ENCODE results near the gene CD99.

The CD99 gene

GRCh38 chrX:2708592-2709188 lies 17.6 kb downstream of the CD99 start:
- TF ChIP-seq CTCF (IDR thresholded peaks at IDR 0.05): no peak
- no peak overlapping the region for H3K4me3 ChIP-seq
- H3K4me1 ChIP-seq: peaks cover 0 to 81% (median 43%) of the 10 kb centered on the region in 4 donors
- H3K9me3 ChIP-seq: no peaks in the 10 kb centered on the region
- no peak for DNase-seq
- H3K27ac ChIP-seq: no peak overlapping the region
- H3K36me3 ChIP-seq: peaks cover 4 to 21% (median 12%) of the 10 kb centered on the region in 3 donors
- no peaks in the 10 kb centered on the region for H3K27me3 ChIP-seq
- intact Hi-C loops (cut with DNase I; ENCODE audit: low total_unique reads): no loop called here

GRCh38 chrX:2709556-2709955 lies 18.5 kb downstream of the CD99 start:
- H3K9me3 ChIP-seq: no peaks in the 10 kb centered on the region
- TF ChIP-seq CTCF (IDR thresholded peaks at IDR 0.05): no peak
- DNase-seq: no peak

GRCh38 chrX:2710041-2710840 lies 19.1 kb downstream of the CD99 start:
- Histone ChIP-seq H3K27me3 (no peaks in the 10 kb centered on the region), H3K9me3 (no peaks in the 10 kb centered on the region), H3K4me1 (peaks cover 0 to 68% (median 29%) of the 10 kb centered on the region in 4 donors), H3K36me3 (peaks cover 13 to 28% (median 21%) of the 10 kb centered on the region in 3 donors), H3K27ac (peak overlapping the region in 1 of 2 donors; percentile 6), H3K4me3 (peak overlapping the region in 1 of 2 donors; percentile 8)
- no peak for TF ChIP-seq CTCF (IDR thresholded peaks at IDR 0.05)
- intact Hi-C loops (cut with DNase I; ENCODE audit: low total_unique reads): no loop called here
- peak in 1 of 2 donors; percentile 42 for DNase-seq

More at GRCh38 chrX:2709556-2709955, 18.5 kb downstream of the CD99 start:
- H3K4me3 ChIP-seq: peak overlapping the region in 1 of 2 donors; percentile 8
- H3K36me3 ChIP-seq: peaks cover 6 to 23% (median 14%) of the 10 kb centered on the region in 3 donors
- intact Hi-C loops (cut with DNase I; ENCODE audit: low total_unique reads): no loop called here
- peaks cover 0 to 75% (median 36%) of the 10 kb centered on the region in 4 donors for H3K4me1 ChIP-seq
- peak overlapping the region in 1 of 2 donors; percentile 6 for H3K27ac ChIP-seq
- H3K27me3 ChIP-seq: no peaks in the 10 kb centered on the region

- Histone ChIP-seq H3K36me3 (peaks cover 24 to 40% (median 33%) of the 10 kb centered on the region in 3 donors), H3K27ac (no peak overlapping the region), H3K4me1 (peaks cover 0 to 56% (median 26%) of the 10 kb centered on the region in 4 donors), H3K4me3 (no peak overlapping the region), H3K9me3 (no peaks in the 10 kb centered on the region), H3K27me3 (no peaks in the 10 kb centered on the region)
- no peak for DNase-seq
- no peak for TF ChIP-seq CTCF (IDR thresholded peaks at IDR 0.05)
- intact Hi-C loops (cut with DNase I; ENCODE audit: low total_unique reads): no loop called here
Observed at GRCh38 chrX:2711441-2711840, 20.3 kb downstream of the CD99 start.

GRCh38 chrX:2712428-2712827 lies 21.3 kb downstream of the CD99 start:
- intact Hi-C loops (cut with DNase I; ENCODE audit: low total_unique reads): no loop called here
- Histone ChIP-seq H3K4me3 (no peak overlapping the region), H3K27ac (no peak overlapping the region), H3K27me3 (no peaks in the 10 kb centered on the region), H3K9me3 (no peaks in the 10 kb centered on the region), H3K36me3 (peaks cover 34 to 49% (median 43%) of the 10 kb centered on the region in 3 donors), H3K4me1 (peaks cover 0 to 46% (median 21%) of the 10 kb centered on the region in 4 donors)
- DNase-seq: no peak
- no peak for TF ChIP-seq CTCF (IDR thresholded peaks at IDR 0.05)
